Measurements from ENCODE around the gene GRN. TPM values are rescaled to one million over a fixed set of nuclear protein-coding genes. Genes with fewer than 3 reads are reported as not detected.

The GRN gene
- polyA plus RNA-seq, 1 of the 3 experiments (the other 2 are of a cell fraction), result 442 TPM

DNA sequence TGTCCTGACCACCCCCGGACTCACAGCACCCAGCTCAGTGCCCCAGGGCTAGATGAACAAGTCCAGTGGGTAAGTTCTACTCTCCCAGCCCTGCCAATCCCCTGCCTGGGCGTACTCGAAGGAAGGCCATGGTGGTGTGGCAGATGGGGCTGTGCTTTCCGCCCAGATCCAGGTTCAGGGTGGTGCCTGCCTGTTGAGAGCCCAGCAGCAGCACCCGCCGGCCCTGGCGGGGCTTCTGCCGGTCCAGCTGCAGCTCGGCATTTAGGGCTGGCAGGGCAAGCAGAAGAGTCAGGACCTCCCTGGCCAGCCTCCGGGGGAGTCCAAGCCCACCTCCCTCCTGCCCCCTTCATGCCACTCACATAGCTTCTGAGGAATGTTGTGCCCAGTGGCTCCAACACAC is 34.8 kb downstream of the GRN start (continued):
- TF ChIP-seq NRF1 (IDR thresholded peaks at IDR 0.05; ENCODE audit: low read depth, low read length), result no peak
- TF ChIP-seq JUND (IDR thresholded peaks at IDR 0.05), result no peak
- TF ChIP-seq EP300 (IDR thresholded peaks at IDR 0.05; ENCODE audit: borderline replicate concordance in 1 of 2, low read depth in 1 of 2, low read length in 1 of 2), result no peak
- TF ChIP-seq SIN3A (IDR thresholded peaks at IDR 0.05; ENCODE audit: borderline replicate concordance, low read depth, low read length), result no peak
- TF ChIP-seq, protein P1, sequence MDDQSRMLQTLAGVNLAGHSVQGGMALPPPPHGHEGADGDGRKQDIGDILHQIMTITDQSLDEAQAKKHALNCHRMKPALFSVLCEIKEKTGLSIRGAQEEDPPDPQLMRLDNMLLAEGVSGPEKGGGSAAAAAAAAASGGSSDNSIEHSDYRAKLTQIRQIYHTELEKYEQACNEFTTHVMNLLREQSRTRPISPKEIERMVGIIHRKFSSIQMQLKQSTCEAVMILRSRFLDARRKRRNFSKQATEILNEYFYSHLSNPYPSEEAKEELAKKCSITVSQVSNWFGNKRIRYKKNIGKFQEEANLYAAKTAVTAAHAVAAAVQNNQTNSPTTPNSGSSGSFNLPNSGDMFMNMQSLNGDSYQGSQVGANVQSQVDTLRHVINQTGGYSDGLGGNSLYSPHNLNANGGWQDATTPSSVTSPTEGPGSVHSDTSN (IDR thresholded peaks at IDR 0.05), result no peak

DNA sequence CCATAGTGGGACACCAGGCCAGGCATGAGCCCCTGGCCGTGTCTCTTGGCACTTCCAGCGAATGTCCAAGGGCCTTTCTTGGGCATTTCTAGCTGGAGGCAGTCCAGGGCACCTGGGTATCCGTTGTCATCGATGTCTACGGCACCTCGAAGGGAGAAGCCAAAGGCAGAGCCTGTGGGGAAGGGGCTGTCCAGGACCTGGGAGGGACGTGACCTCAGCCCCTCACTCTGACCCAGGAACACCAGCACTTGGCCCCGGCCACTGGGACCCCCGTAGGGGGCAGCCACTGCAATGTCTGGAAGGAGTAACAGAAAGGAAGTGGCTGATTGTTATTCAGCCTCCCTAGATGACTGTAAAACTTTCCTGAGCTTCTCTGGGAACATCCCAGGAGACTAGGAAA is 35.7 kb downstream of the GRN start:
- Histone ChIP-seq H3K4me2 (no peak overlapping the region), H2AFZ (ENCODE audit: low read depth) (no peak overlapping the region), H3K79me2 (ENCODE audit: insufficient read depth) (no peaks in the 10 kb centered on the region), H3K9me3 (no peaks in the 10 kb centered on the region), H3K4me3 (ENCODE audit: low read depth in 2 of 2, low read length in 1 of 2) (no peak overlapping the region), H3K27ac (ENCODE audit: low read depth in 2 of 2, low read length in 1 of 2) (no peak overlapping the region), H3F3A (replicated peaks; ENCODE audit: insufficient read depth) (no peaks in the 10 kb centered on the region), H4K20me1 (ENCODE audit: insufficient read depth) (no peaks in the 10 kb centered on the region), H3K9me2 (no peaks in the 10 kb centered on the region), H3K36me3 (replicated peaks in 1 of 2; ENCODE audit: control insufficient read depth in 1 of 2, insufficient read depth in 2 of 2, low read length in 1 of 2) (no peaks in the 10 kb centered on the region), H3K9ac (no peak overlapping the region), H3K27me3 (ENCODE audit: insufficient read depth) (no peaks in the 10 kb centered on the region), H3K4me1 (ENCODE audit: control insufficient read depth in 1 of 2, insufficient read depth in 2 of 2, low read depth in 1 of 2, low read length in 1 of 2) (peaks cover 0 to 7% of the 10 kb centered on the region in 2 experiments; a peak in 1 of 4 replicates)
- DNase-seq, result no peak
- POLR2A ChIA-PET, result no interaction called here
- 0% methylated on average over 1 of the region's 9 CpGs for WGBS (ENCODE audit: low lambda C conversion rate)
- TF ChIP-seq FOXJ3 (CRISPR knock-in tag; IDR thresholded peaks at IDR 0.05) (no peak), JUND (IDR thresholded peaks at IDR 0.05) (no peak), SIN3A (IDR thresholded peaks at IDR 0.05; ENCODE audit: borderline replicate concordance, low read depth, low read length) (no peak), RFX5 (IDR thresholded peaks at IDR 0.05; ENCODE audit: low read length) (no peak), RAD21 (IDR thresholded peaks at IDR 0.05; ENCODE audit: low read length) (no peak), MEF2A (IDR thresholded peaks at IDR 0.05; ENCODE audit: borderline replicate concordance, low read depth) (no peak), TEAD4 (IDR thresholded peaks at IDR 0.05; ENCODE audit: borderline replicate concordance, insufficient read depth) (no peak), CHD2 (IDR thresholded peaks at IDR 0.05; ENCODE audit: low read length, partially characterized antibody) (no peak), FOSL2 (IDR thresholded peaks at IDR 0.05; ENCODE audit: borderline replicate concordance, low read depth) (no peak)
- TF ChIP-seq, protein P1 (IDR thresholded peaks at IDR 0.05), result no peak
- TF ChIP-seq, protein P2, sequence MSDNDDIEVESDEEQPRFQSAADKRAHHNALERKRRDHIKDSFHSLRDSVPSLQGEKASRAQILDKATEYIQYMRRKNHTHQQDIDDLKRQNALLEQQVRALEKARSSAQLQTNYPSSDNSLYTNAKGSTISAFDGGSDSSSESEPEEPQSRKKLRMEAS (IDR thresholded peaks at IDR 0.05; ENCODE audit: low read depth), result no peak
- CTCF ChIA-PET, result interaction anchor here (1.5 to 2.8 kb wide), 2 partner anchors 18 to 30 kb away, joined by 6 to 13 read pairs; partner anchors contain the start of gene FAM171A2

DNA sequence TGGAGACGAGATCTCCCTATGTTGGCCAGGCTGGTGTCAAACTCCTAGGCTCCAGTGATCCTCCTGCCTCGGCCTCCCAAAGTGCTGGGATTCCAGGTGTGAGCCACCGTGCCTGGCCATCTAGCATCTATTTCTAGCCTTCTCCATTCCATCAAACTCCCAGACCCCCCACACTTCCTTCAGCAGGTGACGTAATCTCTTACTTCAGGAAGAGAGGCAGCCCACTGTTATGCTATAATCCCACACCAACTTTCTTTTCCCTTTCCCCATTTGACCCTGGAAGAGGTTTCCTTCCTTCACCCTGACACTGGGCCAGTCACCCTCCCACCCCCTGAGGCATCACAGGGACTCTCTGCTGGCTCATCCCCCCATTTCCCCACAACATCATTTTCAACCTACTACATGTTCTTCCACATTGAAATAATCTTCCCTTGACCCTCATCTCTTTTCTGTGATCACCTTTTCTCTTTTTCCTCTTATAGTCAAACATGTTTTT is 36.8 kb downstream of the GRN start:
- Histone ChIP-seq H3F3A (replicated peaks; ENCODE audit: insufficient read depth) (no peaks in the 10 kb centered on the region), H3K36me3 (replicated peaks in 1 of 2; ENCODE audit: control insufficient read depth in 1 of 2, insufficient read depth in 2 of 2, low read length in 1 of 2) (no peaks in the 10 kb centered on the region), H3K9ac (no peak overlapping the region), H3K27ac (ENCODE audit: low read depth in 2 of 2, low read length in 1 of 2) (no peak overlapping the region), H3K27me3 (ENCODE audit: insufficient read depth) (no peaks in the 10 kb centered on the region), H3K9me2 (no peaks in the 10 kb centered on the region), H3K4me1 (ENCODE audit: control insufficient read depth in 1 of 2, insufficient read depth in 2 of 2, low read depth in 1 of 2, low read length in 1 of 2) (peaks cover 0 to 13% of the 10 kb centered on the region in 2 experiments; a peak in 1 of 4 replicates), H3K4me2 (no peak overlapping the region), H4K20me1 (ENCODE audit: insufficient read depth) (no peaks in the 10 kb centered on the region), H3K4me3 (ENCODE audit: low read depth in 2 of 2, low read length in 1 of 2) (no peak overlapping the region), H2AFZ (ENCODE audit: low read depth) (no peak overlapping the region), H3K79me2 (ENCODE audit: insufficient read depth) (no peaks in the 10 kb centered on the region), H3K9me3 (no peaks in the 10 kb centered on the region)
- TF ChIP-seq POLR2AphosphoS5 (IDR thresholded peaks at IDR 0.05; ENCODE audit: low read depth, low read length) (no peak), FOXM1 (IDR thresholded peaks at IDR 0.05; ENCODE audit: low read depth) (no peak), RFX5 (IDR thresholded peaks at IDR 0.05; ENCODE audit: low read length) (no peak), TCF12 (IDR thresholded peaks at IDR 0.05) (no peak), TAF1 (IDR thresholded peaks at IDR 0.05; ENCODE audit: borderline replicate concordance, low read depth, low read length) (no peak), MXI1 (IDR thresholded peaks at IDR 0.05; ENCODE audit: low read depth, low read length) (no peak), RCOR1 (IDR thresholded peaks at IDR 0.05; ENCODE audit: low read length) (no peak), ELF1 (IDR thresholded peaks at IDR 0.05) (no peak)
- ChIA-PET POLR2A (no interaction called here), CTCF (interaction anchor here (1.5 to 2.8 kb wide), 2 partner anchors 19 to 31 kb away, joined by 6 to 13 read pairs; partner anchors contain the start of gene FAM171A2)
- 75% methylated on average over 4 of the region's 4 CpGs for WGBS (ENCODE audit: low lambda C conversion rate)
- no peak for DNase-seq

Measured in SK-N-SH (cell line).